ENCODE measurements around the gene ZBED5.
A peak's percentile ranks its signal among the peaks of the same experiment; 100 is the strongest.

ZBED5 gene

DNA sequence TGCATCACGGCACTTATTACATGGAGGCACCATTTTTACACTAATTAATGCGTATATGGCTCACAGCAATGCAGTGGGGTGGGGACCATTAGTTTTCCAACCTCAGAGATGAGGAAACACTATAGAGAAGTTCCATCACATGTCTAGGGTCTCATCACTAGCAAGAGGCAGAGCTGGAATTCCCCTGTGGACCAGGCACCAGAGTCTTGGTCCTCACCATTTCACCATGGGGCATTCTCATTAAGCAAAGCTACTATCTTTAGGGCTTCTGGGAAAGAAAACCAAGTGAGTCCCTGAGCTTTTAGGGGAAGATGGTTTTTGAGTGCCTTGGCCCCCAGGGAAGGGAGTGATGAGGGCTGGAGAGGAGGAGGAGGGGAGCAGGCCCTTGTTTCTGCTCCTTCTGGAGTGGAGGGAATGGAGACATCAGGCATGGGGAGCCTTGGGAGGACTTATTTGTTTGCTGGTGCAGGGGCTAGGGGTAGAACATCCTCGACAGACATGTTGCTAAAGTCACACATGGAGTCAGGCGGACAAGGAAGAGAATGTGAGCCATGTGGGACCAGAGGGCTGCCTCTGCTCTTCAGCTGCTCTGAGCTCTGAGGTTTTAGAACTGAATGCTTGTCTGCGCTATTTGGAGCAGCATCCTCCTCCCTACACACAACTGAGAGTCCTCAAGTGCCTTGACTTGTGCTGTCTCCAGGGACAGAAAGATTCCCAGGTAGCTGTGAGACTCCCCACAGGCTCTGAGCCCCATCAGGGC, 40.3 kb upstream of the ZBED5 start:
- no peak for TF ChIP-seq ZFX (IDR thresholded peaks at IDR 0.05)
- TF ChIP-seq, protein P1, sequence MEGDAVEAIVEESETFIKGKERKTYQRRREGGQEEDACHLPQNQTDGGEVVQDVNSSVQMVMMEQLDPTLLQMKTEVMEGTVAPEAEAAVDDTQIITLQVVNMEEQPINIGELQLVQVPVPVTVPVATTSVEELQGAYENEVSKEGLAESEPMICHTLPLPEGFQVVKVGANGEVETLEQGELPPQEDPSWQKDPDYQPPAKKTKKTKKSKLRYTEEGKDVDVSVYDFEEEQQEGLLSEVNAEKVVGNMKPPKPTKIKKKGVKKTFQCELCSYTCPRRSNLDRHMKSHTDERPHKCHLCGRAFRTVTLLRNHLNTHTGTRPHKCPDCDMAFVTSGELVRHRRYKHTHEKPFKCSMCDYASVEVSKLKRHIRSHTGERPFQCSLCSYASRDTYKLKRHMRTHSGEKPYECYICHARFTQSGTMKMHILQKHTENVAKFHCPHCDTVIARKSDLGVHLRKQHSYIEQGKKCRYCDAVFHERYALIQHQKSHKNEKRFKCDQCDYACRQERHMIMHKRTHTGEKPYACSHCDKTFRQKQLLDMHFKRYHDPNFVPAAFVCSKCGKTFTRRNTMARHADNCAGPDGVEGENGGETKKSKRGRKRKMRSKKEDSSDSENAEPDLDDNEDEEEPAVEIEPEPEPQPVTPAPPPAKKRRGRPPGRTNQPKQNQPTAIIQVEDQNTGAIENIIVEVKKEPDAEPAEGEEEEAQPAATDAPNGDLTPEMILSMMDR (conservative IDR thresholded peaks at IDR 0.05) = no peak
- H3K27ac ChIP-seq = peak overlapping the region; percentile 84

DNA sequence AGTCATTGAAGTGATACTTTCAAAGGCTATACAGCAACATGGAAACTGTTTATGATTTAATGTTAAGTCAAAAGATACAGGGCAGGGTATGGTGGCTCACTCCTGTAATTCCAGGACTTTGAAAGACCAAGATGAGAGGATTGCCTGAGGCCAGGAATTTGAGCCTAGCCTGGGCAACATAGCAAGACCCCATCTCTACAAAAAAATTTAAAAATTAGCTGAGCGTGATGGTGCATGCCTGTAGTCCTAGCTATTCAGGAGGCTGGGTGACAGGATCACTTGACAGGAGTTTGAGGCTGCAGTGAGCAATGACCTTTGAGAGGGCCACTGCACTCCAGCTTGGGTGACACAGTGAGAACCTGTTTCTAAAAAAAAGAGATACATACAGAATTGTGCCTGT, 39.3 kb upstream of the ZBED5 start:
- TF ChIP-seq, protein P1 (conservative IDR thresholded peaks at IDR 0.05) = no peak
- TF ChIP-seq ZFX (IDR thresholded peaks at IDR 0.05) = no peak
- no peak overlapping the region for H3K27ac ChIP-seq

- no peak overlapping the region for H3K27ac ChIP-seq
- TF ChIP-seq, protein P1 (conservative IDR thresholded peaks at IDR 0.05) = no peak
- no peak for TF ChIP-seq ZFX (IDR thresholded peaks at IDR 0.05)
These were observed 38.6 kb upstream of the ZBED5 start for GRCh38 chr11:10896493-10896892.

DNA sequence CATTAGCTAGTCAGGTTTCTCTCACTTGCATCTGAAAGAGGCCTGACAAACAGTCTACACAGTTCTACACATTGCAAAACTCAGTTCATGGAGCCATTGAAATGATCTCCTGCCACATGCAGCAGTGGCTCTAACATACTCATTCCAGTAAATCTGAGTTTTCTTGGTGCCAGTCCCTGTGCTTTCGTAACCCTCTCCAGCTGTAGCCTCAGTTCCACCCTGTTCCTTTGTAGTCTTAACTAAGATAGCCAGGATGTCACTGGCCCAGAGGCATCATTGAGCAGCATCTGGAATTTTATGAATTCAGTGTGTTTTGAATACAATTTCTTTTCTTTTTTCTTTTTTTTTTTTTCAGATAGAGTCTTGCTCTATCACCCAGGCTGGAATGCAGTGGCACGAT, 37.4 kb upstream of the ZBED5 start:
- no peak overlapping the region for H3K27ac ChIP-seq
- TF ChIP-seq ZFX (IDR thresholded peaks at IDR 0.05) = no peak

DNA sequence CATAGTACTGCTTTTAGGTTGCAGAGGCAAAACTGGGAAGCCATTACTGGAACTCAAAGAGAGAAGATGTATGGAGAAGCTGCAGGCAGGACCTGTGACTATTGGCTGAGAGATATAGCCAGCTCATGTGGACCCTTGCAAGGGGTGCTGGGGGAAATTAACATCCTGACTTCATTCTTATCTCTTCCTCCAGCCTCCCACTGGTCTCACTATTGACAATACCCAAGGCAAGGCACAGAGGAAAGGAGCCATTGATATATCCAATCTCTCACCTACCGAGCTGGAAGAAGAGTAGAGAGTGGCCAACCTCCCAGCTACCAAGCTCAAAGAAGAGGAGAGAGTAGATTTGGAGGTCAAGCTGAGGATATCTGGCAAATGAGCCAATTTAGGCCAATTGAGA, 36.8 kb upstream of the ZBED5 start:
- no peak overlapping the region for H3K27ac ChIP-seq
- TF ChIP-seq, protein P1 (conservative IDR thresholded peaks at IDR 0.05) = no peak
- no peak for TF ChIP-seq ZFX (IDR thresholded peaks at IDR 0.05)

- H3K27ac ChIP-seq = no peak overlapping the region
These were observed 35.9 kb upstream of the ZBED5 start for GRCh38 chr11:10893714-10894151.

DNA sequence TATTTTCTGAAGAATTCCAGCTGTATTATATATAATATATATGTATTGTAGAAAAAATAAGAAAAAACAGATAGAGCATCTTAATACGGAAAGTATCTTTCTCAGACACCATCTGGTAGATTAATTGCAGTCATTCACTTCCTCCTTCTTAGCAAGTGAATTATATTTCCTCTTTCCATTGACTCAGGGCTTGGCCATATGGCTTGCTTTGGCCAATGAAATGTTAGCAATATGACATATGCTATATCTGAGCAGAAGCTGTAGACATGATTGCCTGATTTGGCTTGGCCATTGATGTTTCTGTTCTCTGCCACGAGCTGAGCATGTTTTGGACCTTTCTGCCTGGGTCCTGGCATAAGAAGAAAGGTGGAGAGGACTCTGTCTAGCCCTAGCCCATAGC, 34.4 kb upstream of the ZBED5 start:
- H3K27ac ChIP-seq = no peak overlapping the region
- TF ChIP-seq, protein P1 (conservative IDR thresholded peaks at IDR 0.05) = no peak
- TF ChIP-seq ZFX (IDR thresholded peaks at IDR 0.05) = no peak

More at GRCh38 chr11:10893714-10894151, 35.9 kb upstream of the ZBED5 start:
- TF ChIP-seq ZFX (IDR thresholded peaks at IDR 0.05) = no peak
- TF ChIP-seq, protein P1 (conservative IDR thresholded peaks at IDR 0.05) = no peak

Measured in C4-2B (cell line).